H54 (cell line): Measurements from ENCODE around the gene CYTH1.

Experiments
- DNase-seq: peaks from one replicate; pipeline ENCODE4 v3.0.0; 2011; ENCODE audit warnings: low spot score, mixed read lengths; ENCODE audit not compliant: insufficient read length
- FAIRE-seq: peaks from 3 replicates; lab custom pipeline; 2011; peaks lifted over from hg19 to GRCh38; lab: Jason Lieb, UNC
- POLR2A ChIP-seq: IDR thresholded peaks from 2 replicates; pipeline ENCODE4 v1.6.1; 2011; ENCODE audit warnings: low read depth, mild to moderate bottlenecking, low read length

The CYTH1 gene

DNA sequence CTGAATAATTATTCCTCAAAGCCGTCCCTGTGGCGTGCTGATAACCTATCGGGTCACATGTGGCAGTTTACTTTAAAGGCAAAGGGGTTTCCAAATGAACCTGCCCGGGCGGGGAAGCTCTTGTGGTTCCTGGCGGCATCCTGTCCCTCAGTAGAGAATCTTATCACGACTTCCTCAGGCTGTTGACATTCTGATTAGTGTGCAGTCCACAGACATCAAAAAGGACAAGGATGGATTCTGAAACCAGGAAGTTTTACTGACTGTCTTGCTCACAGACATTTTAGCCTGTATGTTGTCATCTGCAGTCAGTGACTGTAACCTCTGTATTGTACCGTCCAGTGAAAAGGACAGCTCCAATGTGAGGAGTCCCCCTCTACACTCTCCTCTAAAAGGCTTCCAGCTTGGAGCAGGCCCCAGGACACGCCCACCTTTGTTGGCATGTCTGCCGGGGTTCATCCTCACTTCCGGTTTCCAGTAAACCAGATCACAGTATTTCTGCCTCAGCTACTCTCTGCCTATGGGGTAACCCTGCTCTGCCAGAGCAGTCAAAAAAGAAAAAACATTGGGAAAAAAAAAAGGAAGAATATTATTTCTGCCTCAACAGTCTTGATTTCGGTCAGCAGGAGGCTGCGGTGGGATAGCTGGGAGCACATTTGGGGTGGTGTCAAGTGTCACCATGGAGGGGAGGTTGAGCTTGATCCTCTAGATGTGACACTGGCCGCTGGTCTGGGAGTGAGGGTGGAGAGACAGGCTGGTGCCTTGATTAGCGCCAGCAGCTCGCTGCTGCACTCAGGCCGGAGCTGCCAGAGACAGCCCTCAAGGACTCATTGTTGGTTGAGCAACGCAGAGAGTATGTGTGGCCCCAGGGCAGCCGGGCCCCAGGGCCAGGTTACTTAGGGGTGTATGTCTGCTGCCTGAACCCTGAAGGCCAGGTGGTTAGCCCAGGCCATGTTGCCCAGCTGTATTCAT lies 115.8 kb downstream of the CYTH1 start:
- DNase-seq (no peak), FAIRE-seq (no peak)
- TF ChIP-seq POLR2A: no peak

DNA sequence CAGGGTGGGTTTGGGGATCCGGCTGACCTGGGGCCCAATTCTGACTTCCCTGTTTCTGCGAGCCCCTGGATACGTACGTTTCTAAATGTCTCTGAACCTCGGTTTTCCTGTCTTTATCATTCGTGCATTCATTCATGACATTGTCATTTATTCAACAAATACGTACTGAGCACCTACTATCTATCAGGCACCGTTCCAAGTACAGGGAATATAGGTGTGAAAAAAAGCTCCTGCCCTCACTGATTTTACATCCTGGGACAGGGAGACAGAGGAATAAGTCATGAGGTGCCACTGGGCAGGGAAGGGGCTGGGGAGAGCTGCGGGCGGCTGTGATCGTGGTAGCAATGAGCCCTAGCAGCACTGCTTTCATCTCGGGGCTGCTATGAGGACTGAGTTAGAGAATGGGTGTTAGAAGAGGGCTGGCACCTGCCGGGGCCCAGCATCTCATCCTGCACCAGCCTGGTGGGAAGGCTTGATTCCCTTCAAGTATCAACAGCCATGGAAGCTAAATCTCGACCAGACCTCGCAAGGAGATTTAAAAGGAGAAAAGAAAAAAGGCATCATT lies 116.6 kb downstream of the CYTH1 start:
- no peak for DNase-seq
- TF ChIP-seq POLR2A: no peak
- no peak for FAIRE-seq

- no peak for DNase-seq
- no peak for TF ChIP-seq POLR2A
- no peak for FAIRE-seq
These were observed 117.3 kb downstream of the CYTH1 start for GRCh38 chr17:78664476-78665386.

DNA sequence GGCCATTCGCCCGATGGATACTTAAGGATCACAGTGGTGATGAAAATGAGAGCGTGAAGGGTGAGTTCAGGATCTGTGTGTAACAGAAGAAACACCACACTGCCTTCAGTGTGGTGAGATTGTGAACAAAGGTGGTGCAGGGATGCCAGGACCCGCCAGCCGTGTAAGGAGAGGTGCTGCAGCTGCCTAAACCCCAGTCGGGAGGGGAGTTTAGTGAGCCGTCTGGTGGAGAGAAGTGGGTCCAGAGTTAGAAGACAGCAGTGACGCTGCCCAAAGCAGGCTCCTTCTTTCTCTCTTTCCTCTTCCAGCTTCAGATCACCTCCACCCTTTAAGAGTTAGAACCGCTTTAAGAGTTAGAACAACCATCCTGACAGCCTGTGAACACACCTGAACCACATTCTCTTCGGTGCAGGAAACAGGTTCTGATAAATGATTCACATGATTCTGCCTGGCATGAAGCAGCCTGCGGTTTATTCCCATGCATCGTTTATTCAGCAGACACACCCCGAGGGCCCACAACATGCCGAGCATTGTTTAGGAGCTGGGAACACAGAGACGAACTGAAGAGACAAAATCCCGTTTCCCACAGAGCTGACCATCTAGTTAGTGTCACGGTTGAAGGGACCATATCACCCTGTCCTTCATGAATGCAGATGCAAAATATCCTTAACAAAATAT lies 120.8 kb downstream of the CYTH1 start:
- TF ChIP-seq POLR2A: no peak
- FAIRE-seq (no peak), DNase-seq (no peak)

- DNase-seq (no peak), FAIRE-seq (no peak)
- no peak for TF ChIP-seq POLR2A
These were observed 122.5 kb downstream of the CYTH1 start for GRCh38 chr17:78659546-78659945.

- FAIRE-seq: no peak
- no peak for DNase-seq
These were observed 123.7 kb downstream of the CYTH1 start for GRCh38 chr17:78658281-78658785.

DNA sequence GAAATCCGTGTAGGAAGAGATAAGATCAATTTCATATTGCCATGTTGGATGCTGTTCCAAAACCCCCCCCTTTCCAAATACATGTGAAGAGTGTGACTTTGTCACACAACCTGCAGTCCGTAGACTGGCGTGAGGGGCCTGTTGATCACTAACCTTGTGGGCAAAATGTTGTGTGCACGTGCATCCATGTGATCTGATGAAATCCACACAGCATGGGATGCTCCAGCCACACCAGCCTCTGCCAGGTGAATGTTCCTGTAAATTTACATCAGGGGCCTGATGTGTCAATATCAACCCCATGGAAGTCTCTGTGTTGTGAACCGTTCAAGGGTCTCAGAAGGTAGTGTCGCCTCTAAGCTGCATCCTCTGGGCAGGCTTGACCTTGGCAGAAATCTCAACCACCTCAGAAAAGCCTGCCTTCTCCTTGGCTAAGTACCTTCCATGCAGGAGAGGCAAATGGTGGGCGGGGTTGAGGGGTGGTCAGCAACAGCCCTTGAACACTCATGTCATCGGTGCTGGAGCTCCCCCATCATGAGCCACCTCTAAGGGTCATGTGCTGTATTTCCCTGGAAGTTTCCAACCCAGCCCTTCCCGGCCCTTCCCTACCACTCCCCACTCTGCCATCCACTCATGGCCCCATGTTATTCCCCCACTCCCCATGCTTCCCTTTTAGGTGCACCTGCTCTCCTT lies 126.7 kb downstream of the CYTH1 start:
- no peak for FAIRE-seq
- TF ChIP-seq POLR2A: no peak

More at GRCh38 chr17:78658281-78658785, 123.7 kb downstream of the CYTH1 start:
- no peak for TF ChIP-seq POLR2A

GRCh38 chr17:78654325-78654724 lies 127.7 kb downstream of the CYTH1 start:
- no peak for TF ChIP-seq POLR2A
- no peak for DNase-seq
- FAIRE-seq: no peak

More for the DNA sequence above, 126.7 kb downstream of the CYTH1 start:
- DNase-seq: no peak

GRCh38 chr17:78653382-78653781 lies 128.7 kb downstream of the CYTH1 start:
- FAIRE-seq (no peak), DNase-seq (no peak)
- TF ChIP-seq POLR2A: no peak

GRCh38 chr17:78652913-78653312 lies 129.2 kb downstream of the CYTH1 start:
- TF ChIP-seq POLR2A: no peak
- no peak for FAIRE-seq
- no peak for DNase-seq

GRCh38 chr17:78652024-78652423 lies 130.0 kb downstream of the CYTH1 start:
- no peak for FAIRE-seq
- TF ChIP-seq POLR2A: no peak
- no peak for DNase-seq

GRCh38 chr17:78651554-78651953 lies 130.5 kb downstream of the CYTH1 start:
- FAIRE-seq: no peak
- DNase-seq: no peak
- no peak for TF ChIP-seq POLR2A
